ENCODE results near the gene MFSD12.
"Not testable (repeated sequence)": the region's sequence is repeated elsewhere in the genome, so short reads cannot be mapped to it uniquely, and the experiment has no call there.

The MFSD12 gene

GRCh38 chr19:3536429-3537100 lies 20.8 kb downstream of the MFSD12 start:
- no peak for DNase-seq

- DNase-seq, result no peak
These were observed 21.4 kb downstream of the MFSD12 start for GRCh38 chr19:3535981-3536380.

- DNase-seq, result no peak
These were observed 21.8 kb downstream of the MFSD12 start for GRCh38 chr19:3535563-3535965.

GRCh38 chr19:3535235-3535535 lies 22.2 kb downstream of the MFSD12 start:
- DNase-seq, result no peak

- DNase-seq, result no peak
These were observed 22.8 kb downstream of the MFSD12 start for GRCh38 chr19:3534375-3535234.

GRCh38 chr19:3533563-3534216 lies 23.7 kb downstream of the MFSD12 start:
- DNase-seq, result no peak

GRCh38 chr19:3533033-3533432 lies 24.4 kb downstream of the MFSD12 start:
- DNase-seq, result no peak

GRCh38 chr19:3532154-3532786 lies 25.1 kb downstream of the MFSD12 start:
- DNase-seq, result no peak

GRCh38 chr19:3531716-3532115 lies 25.7 kb downstream of the MFSD12 start:
- DNase-seq, result no peak

GRCh38 chr19:3530389-3530788 lies 27.0 kb downstream of the MFSD12 start:
- DNase-seq, result no peak

- DNase-seq, result not testable (repeated sequence)
These were observed 28.1 kb downstream of the MFSD12 start for GRCh38 chr19:3529299-3529698.

- DNase-seq, result no peak
These were observed 28.7 kb downstream of the MFSD12 start for GRCh38 chr19:3528539-3529211.

GRCh38 chr19:3528080-3528479 lies 29.3 kb downstream of the MFSD12 start:
- no peak for DNase-seq

- no peak for DNase-seq
These were observed 30.0 kb downstream of the MFSD12 start for GRCh38 chr19:3527238-3527910.

GRCh38 chr19:3526507-3527237 lies 30.7 kb downstream of the MFSD12 start:
- DNase-seq, result no peak

GRCh38 chr19:3524904-3525451 lies 32.4 kb downstream of the MFSD12 start:
- no peak for DNase-seq

GRCh38 chr19:3524078-3524842 lies 33.1 kb downstream of the MFSD12 start:
- no peak for DNase-seq

GRCh38 chr19:3523361-3524077 lies 33.9 kb downstream of the MFSD12 start:
- no peak for DNase-seq

- DNase-seq, result no peak
These were observed 34.7 kb downstream of the MFSD12 start for GRCh38 chr19:3522421-3523360.

All from NCI-H774 (cell line).